Osteocyte (in vitro differentiated cells): ENCODE data around the gene DCTD. TPM values are rescaled to one million over a fixed set of nuclear protein-coding genes. Genes with fewer than 3 reads are reported as not detected.

Source experiments
- DNase-seq: peaks from one replicate; pipeline ENCODE4 v3.0.0; 2021; ENCODE audit warnings: mixed read lengths; ENCODE audit not compliant: unreplicated experiment; ENCODE audit errors: extremely low spot score
- H3K27ac Mint-ChIP-seq: one replicate; pipeline ENCODE4 v1.8.0; 2021; ENCODE audit warnings: mild to moderate bottlenecking, mixed read lengths; ENCODE audit not compliant: unreplicated experiment
- H3K27me3 Mint-ChIP-seq: one replicate; pipeline ENCODE4 v1.8.0; 2021; ENCODE audit warnings: mixed read lengths; ENCODE audit not compliant: unreplicated experiment
- H3K36me3 Mint-ChIP-seq: one replicate; pipeline ENCODE4 v1.8.0; 2021; ENCODE audit warnings: mixed read lengths; ENCODE audit not compliant: unreplicated experiment
- H3K4me1 Mint-ChIP-seq: one replicate; pipeline ENCODE4 v1.8.0; 2021; ENCODE audit warnings: mixed read lengths; ENCODE audit not compliant: unreplicated experiment
- H3K4me3 Mint-ChIP-seq: one replicate; pipeline ENCODE4 v1.8.0; 2021; ENCODE audit warnings: mild to moderate bottlenecking, moderate library complexity, mixed read lengths; ENCODE audit not compliant: unreplicated experiment
- H3K9me3 Mint-ChIP-seq: one replicate; pipeline ENCODE4 v1.8.0; 2021; ENCODE audit warnings: mixed read lengths; ENCODE audit not compliant: unreplicated experiment
- CTCF ChIP-seq: fragments of 200-600 bp; sonication (generic); IDR thresholded peaks from 2 replicates; pipeline ENCODE4 v1.5.0; 2021; ENCODE audit warnings: antibody characterized with exemption, mild to moderate bottlenecking, moderate library complexity
- total RNA-seq: library from RNA; stranded (reverse); gene quantifications from 2 replicates; pipeline ENCODE4 v1.2.1, GENCODE V29; 2021

DCTD gene
- total RNA-seq, 1 donor from 2014 or later = 126 TPM

- Mint-ChIP-seq H3K4me3 (no peak overlapping the region), H3K4me1 (peaks cover 11% of the 10 kb centered on the region), H3K9me3 (no peaks in the 10 kb centered on the region), H3K27ac (no peak overlapping the region), H3K27me3 (no peaks in the 10 kb centered on the region), H3K36me3 (peaks cover 49% of the 10 kb centered on the region)
- no peak for DNase-seq
- TF ChIP-seq CTCF = no peak
Observed at GRCh38 chr4:182884040-182884439, 33.1 kb downstream of the DCTD start.

- H3K9me3 Mint-ChIP-seq = no peaks in the 10 kb centered on the region
- no peaks in the 10 kb centered on the region for H3K27me3 Mint-ChIP-seq
- peaks cover 46% of the 10 kb centered on the region for H3K36me3 Mint-ChIP-seq
- H3K4me3 Mint-ChIP-seq = no peak overlapping the region
- TF ChIP-seq CTCF = no peak
- no peak overlapping the region for H3K27ac Mint-ChIP-seq
- peaks cover 10% of the 10 kb centered on the region for H3K4me1 Mint-ChIP-seq
- no peak for DNase-seq
Observed at GRCh38 chr4:182883351-182883750, 33.8 kb downstream of the DCTD start.

GRCh38 chr4:182881914-182882313 is 35.3 kb downstream of the DCTD start:
- Mint-ChIP-seq H3K27ac (no peak overlapping the region), H3K4me1 (peaks cover 10% of the 10 kb centered on the region), H3K36me3 (peaks cover 34% of the 10 kb centered on the region), H3K4me3 (no peak overlapping the region), H3K9me3 (no peaks in the 10 kb centered on the region), H3K27me3 (no peaks in the 10 kb centered on the region)
- DNase-seq = no peak
- no peak for TF ChIP-seq CTCF

- H3K27ac Mint-ChIP-seq = no peak overlapping the region
- H3K36me3 Mint-ChIP-seq = peaks cover 23% of the 10 kb centered on the region
- DNase-seq = no peak
- H3K4me3 Mint-ChIP-seq = no peak overlapping the region
- no peaks in the 10 kb centered on the region for H3K9me3 Mint-ChIP-seq
- TF ChIP-seq CTCF = no peak
- no peaks in the 10 kb centered on the region for H3K27me3 Mint-ChIP-seq
- H3K4me1 Mint-ChIP-seq = peaks cover 10% of the 10 kb centered on the region
Observed at GRCh38 chr4:182880387-182881356, 36.5 kb downstream of the DCTD start.

- H3K4me1 Mint-ChIP-seq = peaks cover 10% of the 10 kb centered on the region
- DNase-seq = no peak
- no peak overlapping the region for H3K27ac Mint-ChIP-seq
- peaks cover 20% of the 10 kb centered on the region for H3K36me3 Mint-ChIP-seq
- no peak for TF ChIP-seq CTCF
- H3K4me3 Mint-ChIP-seq = no peak overlapping the region
- no peaks in the 10 kb centered on the region for H3K27me3 Mint-ChIP-seq
- H3K9me3 Mint-ChIP-seq = no peaks in the 10 kb centered on the region
Observed at GRCh38 chr4:182879913-182880312, 37.3 kb downstream of the DCTD start.
